ENCODE data around the gene IFFO2.

- TF ChIP-seq POLR2AphosphoS5 (IDR thresholded peaks at IDR 0.05; ENCODE audit: low read depth, low read length) (no peak), CTCF (IDR thresholded peaks at IDR 0.05 in 2 of 3, conservative IDR thresholded peaks at IDR 0.05 in 1 of 3; ENCODE audit: borderline replicate concordance in 1 of 3, insufficient read depth in 1 of 3, low read depth in 2 of 3, low read length in 2 of 3) (no peak), JUND (IDR thresholded peaks at IDR 0.05) (no peak), REST (IDR thresholded peaks at IDR 0.05; ENCODE audit: low read depth) (no peak), ZFX (IDR thresholded peaks at IDR 0.05) (no peak), ZBTB33 (IDR thresholded peaks at IDR 0.05; ENCODE audit: extremely low read depth, insufficient replicate concordance, low read length) (no peak), YY1 (IDR thresholded peaks at IDR 0.05; ENCODE audit: extremely low read depth, insufficient replicate concordance, low read depth, low read length) (no peak), POLR2A (IDR thresholded peaks at IDR 0.05; ENCODE audit: borderline replicate concordance, extremely low read depth, insufficient read depth, insufficient read length) (no peak), CBX3 (IDR thresholded peaks at IDR 0.05; ENCODE audit: low read depth) (no peak), EZH2 (IDR thresholded peaks at IDR 0.05) (no peak), EGR1 (IDR thresholded peaks at IDR 0.05; ENCODE audit: low read depth) (no peak), SIN3A (IDR thresholded peaks at IDR 0.05; ENCODE audit: low read depth) (no peak)
Observed at GRCh38 chr1:18884727-18885126, 71.7 kb downstream of the IFFO2 start.
